Activated CD4-positive, alpha-beta T cell treated with anti-CD3 and anti-CD28 coated beads for 48 hours (primary cell): ENCODE results near the gene CDH13.

Experiments
- DNase-seq: peaks from one replicate; pipeline ENCODE4 v3.0.0-alpha.2; 2020

CDH13 gene

GRCh38 chr16:82628711-82629110 is 1.9 kb downstream of the CDH13 start:
- no peak for DNase-seq

GRCh38 chr16:82629441-82630027 is 2.8 kb downstream of the CDH13 start:
- no peak for DNase-seq

- no peak for DNase-seq
These were observed 3.5 kb downstream of the CDH13 start for GRCh38 chr16:82630219-82630618.

DNA sequence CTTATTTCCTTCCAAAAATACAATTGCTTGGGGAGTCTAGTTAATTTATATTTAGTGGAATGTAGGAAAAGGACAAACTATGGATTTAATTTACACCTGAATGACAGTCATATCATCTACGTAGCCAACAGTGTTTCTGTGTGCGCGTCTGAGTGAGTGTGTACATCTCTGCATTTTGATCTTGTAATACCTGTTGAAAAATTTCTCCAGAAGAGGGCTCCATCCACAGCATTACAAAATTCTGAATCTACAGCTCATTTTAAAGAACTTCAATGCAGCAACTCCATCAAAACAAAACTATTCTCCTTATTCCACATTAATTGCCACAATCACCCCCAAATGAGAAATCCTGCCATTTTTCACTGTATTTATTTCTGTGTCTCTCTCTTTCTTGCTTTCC is 3.9 kb downstream of the CDH13 start:
- no peak for DNase-seq

- DNase-seq = no peak
These were observed 5.2 kb downstream of the CDH13 start for GRCh38 chr16:82631701-82632685.

- DNase-seq = no peak
These were observed 7.3 kb downstream of the CDH13 start for GRCh38 chr16:82633964-82634600.

DNA sequence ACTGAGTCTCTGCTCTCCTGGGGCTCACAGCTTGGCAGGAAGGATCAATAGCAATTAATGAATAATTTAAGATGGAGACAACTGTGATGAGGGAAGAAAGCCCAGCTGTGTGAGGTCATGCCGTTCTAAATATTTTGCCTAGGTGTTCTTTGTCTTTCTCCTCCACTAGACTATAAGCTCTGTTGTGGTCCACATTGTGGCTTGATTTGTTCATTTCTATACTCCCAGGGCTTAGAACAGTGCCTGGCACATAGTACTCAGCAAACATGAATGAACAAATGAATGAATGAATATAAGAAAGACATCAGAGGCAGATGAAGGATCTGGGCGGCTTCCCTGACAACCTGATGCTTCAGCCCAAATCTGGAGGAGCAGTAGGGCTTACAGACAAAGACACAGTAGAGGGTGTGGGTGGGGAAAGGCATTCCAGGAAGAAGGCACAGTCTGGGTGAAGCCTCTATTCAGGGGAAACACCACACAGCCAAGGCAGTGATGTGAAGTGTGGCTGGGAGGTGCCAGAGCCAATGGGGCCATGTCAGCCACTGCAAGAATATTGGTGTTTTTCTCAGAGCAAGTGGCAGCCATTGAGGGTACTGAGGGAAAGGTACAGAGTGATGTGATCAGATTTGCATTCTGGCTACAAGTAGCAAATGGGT is 8.3 kb downstream of the CDH13 start:
- no peak for DNase-seq

DNA sequence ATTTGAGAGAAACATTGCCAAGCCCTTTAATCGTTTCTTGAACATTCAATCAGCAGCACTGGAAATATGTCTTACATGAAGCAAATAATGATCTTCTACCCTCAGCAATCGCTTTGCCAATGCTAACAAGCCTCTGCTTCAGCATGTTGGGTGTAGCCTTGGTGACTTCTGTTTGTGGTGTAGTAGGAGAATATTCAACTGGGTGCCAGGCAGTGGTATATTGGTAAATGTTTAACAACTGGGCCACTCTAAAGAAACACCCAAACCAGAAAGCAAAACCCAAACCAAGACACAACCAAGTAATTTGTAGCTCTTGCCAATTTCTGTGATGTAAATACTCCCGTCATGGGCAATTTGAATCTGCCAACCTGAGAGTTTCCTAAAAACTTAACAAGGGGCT is 9.7 kb downstream of the CDH13 start:
- DNase-seq = no peak

DNA sequence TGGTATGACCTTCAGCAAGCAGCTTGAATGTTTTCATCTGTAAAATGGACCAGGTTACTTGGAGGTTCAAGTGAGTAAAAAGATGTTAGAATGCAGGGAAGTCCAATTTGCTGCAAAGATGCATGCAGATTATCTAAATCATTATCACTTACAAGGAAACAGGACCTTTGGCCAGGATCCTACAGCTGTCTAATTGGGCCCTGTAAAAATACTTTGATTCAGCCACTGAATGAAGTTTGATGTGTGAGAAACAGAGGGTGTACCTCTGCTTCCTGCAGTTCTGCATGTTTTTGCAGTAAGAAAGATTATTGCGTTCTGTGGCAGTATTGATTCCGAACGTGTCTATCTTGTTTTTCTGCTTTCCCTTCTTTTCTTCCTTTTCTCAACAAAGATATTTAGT is 10.2 kb downstream of the CDH13 start:
- no peak for DNase-seq

DNA sequence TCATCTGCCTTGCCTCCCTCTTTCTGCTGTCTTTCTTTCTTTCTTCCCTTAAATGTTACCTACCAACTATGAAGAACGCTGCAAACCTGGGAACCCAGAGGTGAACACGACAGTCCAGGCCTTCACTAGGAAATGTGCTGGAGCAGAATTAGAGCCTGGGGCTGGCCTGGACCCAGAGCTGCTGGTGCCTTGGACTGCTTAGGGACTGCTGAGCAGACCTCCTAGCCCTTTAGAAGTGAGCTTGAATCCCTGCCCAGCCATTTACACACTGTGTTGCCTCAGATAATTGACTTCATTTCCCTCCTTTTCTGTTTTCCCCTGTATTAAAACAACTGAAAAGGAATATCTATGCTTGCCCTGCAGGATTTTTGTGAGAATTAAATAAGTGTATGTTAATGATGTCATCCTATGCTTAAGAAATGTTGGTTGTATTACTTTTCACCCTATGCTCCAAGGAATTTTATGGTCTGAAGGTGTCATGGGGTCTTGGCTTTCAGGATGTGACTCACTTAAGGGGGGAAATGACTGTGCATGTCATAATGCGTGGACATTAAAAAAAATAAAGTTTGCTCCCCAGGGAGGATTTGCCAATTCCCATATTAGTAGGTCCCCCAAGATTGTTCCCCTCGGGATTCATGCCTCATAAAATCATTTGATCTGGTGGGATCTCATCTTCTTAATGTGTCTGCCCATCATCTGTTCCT is 11.5 kb downstream of the CDH13 start:
- DNase-seq = no peak

- DNase-seq = no peak
These were observed 12.5 kb downstream of the CDH13 start for GRCh38 chr16:82639263-82639662.

- DNase-seq = peak; percentile 73
These were observed 13.0 kb downstream of the CDH13 start for GRCh38 chr16:82639666-82640336.

DNA sequence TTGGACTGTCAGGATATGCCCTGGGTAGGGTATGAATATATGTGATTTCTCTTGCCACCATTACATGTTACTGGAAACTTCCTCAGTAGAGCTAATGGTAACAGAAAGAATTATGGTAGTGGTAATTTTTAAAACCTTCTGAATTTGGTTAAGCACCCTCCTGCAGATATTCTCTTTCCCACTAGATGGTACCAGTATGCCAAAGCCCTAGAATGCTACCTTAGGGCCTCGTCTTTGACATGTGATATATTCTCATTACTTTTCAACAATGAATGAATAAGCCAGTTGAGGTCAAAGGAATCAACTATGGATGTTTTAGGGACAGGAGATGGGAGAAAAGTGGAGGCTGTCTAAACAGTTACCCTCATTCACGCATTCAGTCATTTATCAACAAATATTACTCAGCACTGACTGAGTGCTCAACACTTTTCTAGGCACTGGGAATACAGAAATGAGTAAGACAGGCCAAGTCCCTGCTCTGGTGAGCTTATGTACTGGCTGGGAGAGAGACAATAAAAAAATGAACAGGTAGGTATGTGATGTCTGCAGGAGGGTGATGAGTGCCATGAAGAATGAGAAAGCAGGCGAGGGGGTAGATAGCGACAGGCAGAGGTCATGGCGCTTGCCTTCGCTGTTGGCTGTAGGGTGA is 14.7 kb downstream of the CDH13 start:
- DNase-seq = no peak

DNA sequence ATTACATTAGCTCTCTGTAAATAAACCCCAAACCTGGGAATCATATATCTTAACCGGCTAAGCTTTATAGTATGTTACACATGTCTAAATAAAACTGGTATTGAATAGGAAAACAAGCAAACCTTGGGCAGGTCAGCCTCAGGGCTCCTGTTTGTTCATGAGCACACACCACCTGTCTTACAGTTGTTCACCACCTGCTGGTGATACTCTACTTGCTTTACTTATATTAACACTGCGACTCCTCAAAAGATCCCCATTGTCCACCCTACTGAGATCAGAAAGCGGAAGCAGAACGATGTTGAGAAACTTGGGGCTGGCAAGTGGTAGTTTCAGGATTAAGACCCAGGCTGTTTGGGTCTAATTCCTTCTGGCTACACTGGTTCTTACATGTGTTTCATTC is 16.4 kb downstream of the CDH13 start:
- DNase-seq = no peak

- DNase-seq = no peak
These were observed 17.3 kb downstream of the CDH13 start for GRCh38 chr16:82643936-82644630.

- no peak for DNase-seq
These were observed 19.7 kb downstream of the CDH13 start for GRCh38 chr16:82646504-82646903.

DNA sequence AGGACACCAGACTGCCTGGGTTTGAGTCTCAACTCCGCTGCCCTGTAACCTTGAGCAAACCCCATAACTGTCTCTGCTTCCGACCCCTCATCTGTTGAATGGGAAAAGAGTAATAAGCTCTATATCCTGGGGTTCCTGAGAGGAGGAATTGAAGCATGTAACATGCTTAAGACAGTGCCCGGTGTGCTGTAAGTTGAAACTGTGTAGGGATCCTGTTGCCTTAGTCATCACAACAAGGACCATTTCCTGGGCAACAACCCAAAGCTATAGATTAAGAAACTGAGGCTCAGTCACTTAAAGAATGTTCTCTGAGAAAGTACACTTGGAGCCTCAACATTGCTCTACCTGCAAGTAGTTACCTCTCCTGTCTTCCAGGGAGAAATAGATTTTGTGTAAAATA is 23.0 kb downstream of the CDH13 start:
- DNase-seq = no peak

GRCh38 chr16:82650804-82651203 is 24.0 kb downstream of the CDH13 start:
- no peak for DNase-seq

DNA sequence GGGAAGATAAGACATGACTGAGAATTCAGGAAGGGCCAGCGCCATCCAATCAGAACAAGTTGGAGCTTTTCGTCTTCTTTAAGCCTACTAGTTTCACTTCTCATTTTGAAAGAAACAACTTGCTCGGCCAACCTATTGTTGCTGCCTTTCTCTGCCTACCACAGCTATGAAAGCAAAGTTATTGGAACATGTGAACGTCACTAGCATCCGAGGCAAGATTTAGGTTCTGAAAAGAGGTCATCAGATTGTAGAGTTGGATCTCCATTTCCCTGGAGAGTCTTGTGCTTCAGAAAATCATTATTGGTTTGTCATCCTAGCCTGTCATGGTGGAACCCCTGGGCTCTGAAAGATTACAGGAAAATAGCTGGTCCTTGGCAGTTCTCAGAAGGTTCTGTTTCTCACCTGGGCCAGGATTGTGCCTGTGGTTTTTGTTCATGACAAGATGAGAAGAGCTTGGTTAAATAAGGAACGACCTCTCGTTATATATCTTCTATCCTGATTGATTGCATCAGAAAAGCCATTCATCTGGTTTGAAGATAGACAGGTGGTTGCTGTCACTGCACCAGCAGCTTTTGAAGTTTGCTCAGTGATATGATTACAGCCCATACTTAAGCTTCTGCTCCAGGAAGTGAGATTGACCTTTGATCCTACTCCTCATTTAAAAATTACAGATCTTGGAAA is 25.3 kb downstream of the CDH13 start:
- DNase-seq = peak; percentile 11

DNA sequence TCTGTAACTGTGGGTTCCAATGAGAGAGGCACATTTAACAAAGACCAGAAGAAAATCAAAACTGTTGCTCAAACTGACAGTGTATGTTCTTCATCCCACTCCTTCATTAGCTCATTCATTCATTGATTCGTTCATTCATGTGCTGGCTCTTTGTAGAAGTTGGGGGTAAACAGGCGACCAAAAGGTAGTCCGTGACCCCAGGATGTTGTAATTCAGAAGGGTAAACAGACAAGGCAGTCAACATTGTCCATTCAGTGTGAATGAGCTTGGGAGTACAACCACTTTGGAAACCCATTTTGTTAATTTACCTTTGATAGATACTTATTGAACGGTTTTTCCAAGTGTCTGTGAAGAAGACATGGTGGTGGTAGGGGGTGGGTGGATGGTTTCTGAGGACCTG is 26.1 kb downstream of the CDH13 start:
- no peak for DNase-seq
